AG04449 (cell line): ENCODE data around the gene MFN2.

Experiments used
- CTCF ChIA-PET: fragments of 350-600 bp; formaldehyde crosslinking; extraction: SDS; loops from one replicate; lab custom pipeline; 2021; ENCODE audit warnings: antibody characterized with exemption; lab: Yijun Ruan, JAX
- POLR2A ChIA-PET: fragments of 400-600, 350-600 bp; formaldehyde crosslinking; extraction: SDS; loops from one replicate; lab custom pipeline; 2020; ENCODE audit warnings: antibody characterized with exemption, inconsistent platforms; lab: Yijun Ruan, JAX
- DNase-seq: peaks from one replicate; pipeline ENCODE4 v3.0.0-alpha.2; 2010; ENCODE audit warnings: low read depth, low spot score
- H3K4me3 ChIP-seq: 2 replicates; pipeline ENCODE4 v1.5.1; 2011; ENCODE audit warnings: low read depth, mild to moderate bottlenecking, control low read depth, low read length
- CTCF ChIP-seq: IDR thresholded peaks from one replicate; pipeline ENCODE4 v1.5.1; 2011; ENCODE audit warnings: mild to moderate bottlenecking, moderate library complexity, low read length, control low read depth, inconsistent platforms; ENCODE audit not compliant: insufficient read depth; ENCODE audit errors: missing control alignments

Gene MFN2

GRCh38 chr1:12046749-12047119 is 66.5 kb downstream of the MFN2 start:
- TF ChIP-seq CTCF = no peak
- ChIA-PET CTCF (no interaction called here), POLR2A (no interaction called here)
- no peak for DNase-seq
- no peak overlapping the region for H3K4me3 ChIP-seq

GRCh38 chr1:12047120-12047876 is 67.1 kb downstream of the MFN2 start:
- TF ChIP-seq CTCF = no peak
- CTCF ChIA-PET = no interaction called here
- DNase-seq = no peak
- POLR2A ChIA-PET = no interaction called here
- no peak overlapping the region for H3K4me3 ChIP-seq

- POLR2A ChIA-PET = no interaction called here
- DNase-seq = no peak
- TF ChIP-seq CTCF = no peak
- H3K4me3 ChIP-seq = no peak overlapping the region
- CTCF ChIA-PET = no interaction called here
Measured at GRCh38 chr1:12048372-12048771, 68.1 kb downstream of the MFN2 start.

GRCh38 chr1:12049616-12050015 is 69.4 kb downstream of the MFN2 start:
- DNase-seq = no peak
- POLR2A ChIA-PET = no interaction called here
- no peak overlapping the region for H3K4me3 ChIP-seq
- no peak for TF ChIP-seq CTCF
- CTCF ChIA-PET = interaction anchor here (3.0 kb wide), 1 partner anchor 30 kb away, joined by 15 read pairs; no protein-coding TSS in a partner anchor

- POLR2A ChIA-PET = no interaction called here
- DNase-seq = no peak
- no peak for TF ChIP-seq CTCF
- CTCF ChIA-PET = interaction anchor here (0.9 to 3.0 kb wide), 4 partner anchors 19 to 37 kb away, joined by 3 to 15 read pairs (median 4); no protein-coding TSS in a partner anchor
- no peak overlapping the region for H3K4me3 ChIP-seq
Measured at GRCh38 chr1:12051361-12051760, 71.1 kb downstream of the MFN2 start.

- CTCF ChIA-PET = interaction anchor here (0.9 to 3.0 kb wide), 4 partner anchors 20 to 36 kb away, joined by 3 to 15 read pairs (median 4); no protein-coding TSS in a partner anchor
- POLR2A ChIA-PET = interaction anchor here (0.7 kb wide), 1 partner anchor 70 kb away, joined by 3 read pairs; no protein-coding TSS in a partner anchor
- DNase-seq = no peak
- no peak for TF ChIP-seq CTCF
- no peak overlapping the region for H3K4me3 ChIP-seq
Measured at GRCh38 chr1:12052008-12052573, 71.8 kb downstream of the MFN2 start.
